K562 (cell line): ENCODE results near the gene MCC. TPM values are rescaled to one million over a fixed set of nuclear protein-coding genes. Genes with fewer than 3 reads are reported as not detected.

Experiments used
- ATAC-seq: fragments of 200-7000 bp; cut with Tn5 transposase; 3 replicates; pipeline ENCODE4 v1.9.1; 2020; ENCODE audit warnings: moderate library complexity
- BruUV-seq: library from RNA; stranded (reverse); fragments of 400-500 nt; replicated peaks from 2 replicates; lab custom pipeline; 2021; lab: Mats Ljungman, UMichigan
- CTCF ChIA-PET: fragments of 300-600 bp; formaldehyde crosslinking; extraction: SDS; loops from one replicate; lab custom pipeline; 2021; ENCODE audit warnings: low intra/inter-chr PET ratio; lab: Yijun Ruan, JAX
- POLR2A ChIA-PET: fragments of 300-600, 350-650 bp; sonication (Branson Sonifier 250); formaldehyde crosslinking; extraction: SDS; loops from one replicate; lab custom pipeline; 2021; ENCODE audit warnings: antibody characterized with exemption, inconsistent platforms; lab: Yijun Ruan, JAX
- DNase-seq, 4 experiments: peaks; one replicate each; pipeline versions ENCODE4 v3.0.0 to v3.0.0-alpha.2; 2011 to 2018; ENCODE audit warnings: low spot score in 3 of 4, mixed read lengths in 3 of 4; ENCODE audit errors: extremely low read depth in 1 of 4
- FAIRE-seq: peaks from 2 replicates; lab custom pipeline; 2011; peaks lifted over from hg19 to GRCh38; lab: Jason Lieb, UNC
- H2AFZ ChIP-seq: 2 replicates; pipeline ENCODE4 v1.6.0; 2011; ENCODE audit warnings: low read depth, low read length, control low read depth, inconsistent platforms
- H3K27ac ChIP-seq: fragments of 200-600 bp; 3 replicates; pipeline ENCODE4 v1.8.0; 2011; ENCODE audit warnings: low read depth, mild to moderate bottlenecking, control low read depth, inconsistent platforms, low read length, moderate library complexity, mixed read lengths; ENCODE audit errors: extremely low read depth
- H3K27me3 ChIP-seq, 2 experiments: fragments of 300-600 bp in 1 of 2; 2 replicates in 1 of 2; 3 replicates in 1 of 2; pipeline versions ENCODE4 v1.6.0 to v1.8.0; 2011; ENCODE audit warnings: inconsistent platforms in 2 of 2, low read length in 2 of 2, mild to moderate bottlenecking in 1 of 2, mixed read lengths in 1 of 2, moderate library complexity in 1 of 2; ENCODE audit not compliant: control insufficient read depth in 2 of 2, insufficient read depth in 2 of 2
- H3K36me3 ChIP-seq: fragments of 300-600 bp; 3 replicates; pipeline ENCODE4 v1.8.0; 2011; ENCODE audit warnings: mild to moderate bottlenecking, low read length, inconsistent platforms; ENCODE audit not compliant: control insufficient read depth, insufficient read depth
- H3K4me1 ChIP-seq, 2 experiments: fragments of 200-600 bp in 1 of 2; replicated peaks in 1 of 2; 2 replicates in 1 of 2; 3 replicates in 1 of 2; pipeline versions ENCODE4 v1.5.1 to v1.8.0; 2011; ENCODE audit warnings: inconsistent platforms in 2 of 2, low read length in 2 of 2, mild to moderate bottlenecking in 1 of 2, mixed read lengths in 1 of 2, moderate library complexity in 1 of 2; ENCODE audit not compliant: control insufficient read depth in 2 of 2, insufficient read depth in 2 of 2
- H3K4me2 ChIP-seq: 2 replicates; pipeline ENCODE4 v1.6.1; 2011; ENCODE audit warnings: low read length, control low read depth, inconsistent platforms, mixed read lengths; ENCODE audit not compliant: insufficient read depth
- H3K4me3 ChIP-seq: fragments of 200-600 bp; sonication (generic), shearing (Covaris generic); 2 replicates; pipeline ENCODE4 v1.5.1; 2016; ENCODE audit warnings: control low read depth, inconsistent platforms
- H3K79me2 ChIP-seq: fragments of 200-600 bp; 3 replicates; pipeline ENCODE4 v1.8.0; 2011; ENCODE audit warnings: low read length, inconsistent platforms; ENCODE audit not compliant: control insufficient read depth, insufficient read depth
- H3K9ac ChIP-seq, 2 experiments: 2 replicates each; pipeline versions ENCODE4 v1.6.0 to v1.6.1; 2011; ENCODE audit warnings: low read depth in 2 of 2, low read length in 2 of 2, control low read depth in 1 of 2, inconsistent platforms in 1 of 2, mild to moderate bottlenecking in 1 of 2, mixed read lengths in 1 of 2; ENCODE audit not compliant: insufficient read depth in 1 of 2
- H3K9me1 ChIP-seq: one replicate; pipeline ENCODE4 v1.6.0; 2011; ENCODE audit warnings: inconsistent platforms, mild to moderate bottlenecking, low read length, moderate library complexity; ENCODE audit not compliant: control insufficient read depth, insufficient read depth
- H3K9me3 ChIP-seq: replicated peaks from 2 replicates; pipeline ENCODE4 v1.5.1; 2011; ENCODE audit warnings: low read depth, low read length, inconsistent platforms; ENCODE audit not compliant: control insufficient read depth, insufficient read depth
- H4K20me1 ChIP-seq: replicated peaks from 2 replicates; pipeline ENCODE4 v1.6.1; 2011; ENCODE audit warnings: low read length, inconsistent platforms, mixed read lengths; ENCODE audit not compliant: control insufficient read depth, insufficient read depth
- RAD21 ChIP-seq, 2 experiments: fragments of 250-450 bp in 1 of 2; fragments of 450-650 bp in 1 of 2; sonication (Bioruptor Pico) in 1 of 2; formaldehyde crosslinking in 1 of 2; IDR thresholded peaks in 1 of 2; conservative IDR thresholded peaks in 1 of 2; 2 replicates each; pipeline versions ENCODE4 v1.4.0 to v1.8.0; 2020 to 2022; ENCODE audit warnings: mild to moderate bottlenecking in 2 of 2, moderate library complexity in 1 of 2
- TBP ChIP-seq: optimal IDR thresholded peaks from 2 replicates; pipeline ENCODE3; 2011; ENCODE audit warnings: low read depth, low read length, improper control_type of control experiment
- WGBS: fragments of 100-300 bp; shearing (Covaris generic); methylation state at CpG from one replicate; pipeline ENCODE4 v1.1.6; 2016; ENCODE audit warnings: low coverage, mixed read lengths; ENCODE audit not compliant: insufficient coverage; ENCODE audit errors: missing lambda C conversion rate; 5-methylcytosine and 5-hydroxymethylcytosine counted together
- in situ Hi-C: fragments of 300-500 bp; cut with MboI; formaldehyde crosslinking; loops from 4 replicates; pipeline ENCODE4 v1.15.0; 2018; ENCODE audit warnings: inconsistent platforms, mixed read lengths
- intact Hi-C: fragments of 100-400 bp; cut with micrococcal nuclease; formaldehyde crosslinking; loops from 2 replicates; pipeline ENCODE4 v1.14.2; 2022
- polyA plus RNA-seq, 8 experiments: library from polyadenylated mRNA; depleted of rRNA in 4 of 8; stranded (reverse) in 5 of 8; unstranded in 3 of 8; fragments of >200 nt; fragmentation: Nextera tagmentation in 2 of 8; fragmentation: Illumina TruSeq in 1 of 8; extraction: Ambion mirVana in 2 of 8; extraction: Trizol in 1 of 8; gene quantifications; 2 replicates each; pipeline versions ENCODE4 v1.2.1 to v1.2.3, GENCODE V29; 2011 to 2014; ENCODE audit warnings: inconsistent platforms in 1 of 8, missing spikeins in 1 of 8
- total RNA-seq, 7 experiments: library from RNA; depleted of rRNA in 6 of 7; stranded (reverse); fragments of >200 nt in 6 of 7; fragmentation: Illumina TruSeq in 2 of 7; extraction: Trizol in 2 of 7; gene quantifications; 2 replicates each; pipeline versions ENCODE4 v1.2.1 to v1.2.3, GENCODE V29; 2011 to 2021; ENCODE audit warnings: low replicate concordance in 1 of 7
- TF ChIP-seq, protein P1 (sequence below), 3 experiments: IDR thresholded peaks in 2 of 3; conservative IDR thresholded peaks in 1 of 3; 2 replicates each; pipeline ENCODE4 v1.5.1; 2011 to 2012; ENCODE audit warnings: low read length in 3 of 3, mild to moderate bottlenecking in 3 of 3, control low read depth in 2 of 3, improper control_type of control experiment in 1 of 3, inconsistent platforms in 1 of 3, low read depth in 1 of 3, mixed read lengths in 1 of 3, moderate library complexity in 1 of 3; ENCODE audit not compliant: insufficient read depth in 2 of 3

Gene MCC
- total and polyA plus RNA-seq, 9 of the 15 experiments (the other 6 are each of a cell fraction or from before 2014, with no cell fraction given) = 0.04 to 0.24 (median 0.06) TPM; not detected in 1

- H3K4me1 ChIP-seq = no peaks in the 10 kb centered on the region
- H3K4me3 ChIP-seq = no peak overlapping the region
- in situ Hi-C loops (no loop called here), intact Hi-C loops (no loop called here)
- peak in 2 of 4 experiments; percentile 18 to 27 for DNase-seq
- no peaks in the 10 kb centered on the region for H3K9me3 ChIP-seq
- no TSS peak for BruUV-seq
- H4K20me1 ChIP-seq = no peaks in the 10 kb centered on the region; the same call in 1 of the 2 replicates
- ATAC-seq = peak; percentile 82
- peaks cover 13 to 15% of the 10 kb centered on the region in 2 experiments; a peak in 4 of 5 replicates for H3K27me3 ChIP-seq
- POLR2A ChIA-PET = interaction anchor here (0.6 kb wide), 1 partner anchor 136 kb away, joined by 3 read pairs; no protein-coding TSS in a partner anchor
- no peaks in the 10 kb centered on the region for H3K9me1 ChIP-seq
- FAIRE-seq = peak; percentile 26
- H3K4me2 ChIP-seq = no peak overlapping the region
- H3K27ac ChIP-seq = no peak overlapping the region
- WGBS = 5% methylated on average over 4 of the region's 4 CpGs
- no peaks in the 10 kb centered on the region for H3K79me2 ChIP-seq
- CTCF ChIA-PET = no interaction called here
- H3K9ac ChIP-seq = no peak overlapping the region
- H2AFZ ChIP-seq = no peak overlapping the region
- no peak for TF ChIP-seq TBP
- TF ChIP-seq, protein P1, sequence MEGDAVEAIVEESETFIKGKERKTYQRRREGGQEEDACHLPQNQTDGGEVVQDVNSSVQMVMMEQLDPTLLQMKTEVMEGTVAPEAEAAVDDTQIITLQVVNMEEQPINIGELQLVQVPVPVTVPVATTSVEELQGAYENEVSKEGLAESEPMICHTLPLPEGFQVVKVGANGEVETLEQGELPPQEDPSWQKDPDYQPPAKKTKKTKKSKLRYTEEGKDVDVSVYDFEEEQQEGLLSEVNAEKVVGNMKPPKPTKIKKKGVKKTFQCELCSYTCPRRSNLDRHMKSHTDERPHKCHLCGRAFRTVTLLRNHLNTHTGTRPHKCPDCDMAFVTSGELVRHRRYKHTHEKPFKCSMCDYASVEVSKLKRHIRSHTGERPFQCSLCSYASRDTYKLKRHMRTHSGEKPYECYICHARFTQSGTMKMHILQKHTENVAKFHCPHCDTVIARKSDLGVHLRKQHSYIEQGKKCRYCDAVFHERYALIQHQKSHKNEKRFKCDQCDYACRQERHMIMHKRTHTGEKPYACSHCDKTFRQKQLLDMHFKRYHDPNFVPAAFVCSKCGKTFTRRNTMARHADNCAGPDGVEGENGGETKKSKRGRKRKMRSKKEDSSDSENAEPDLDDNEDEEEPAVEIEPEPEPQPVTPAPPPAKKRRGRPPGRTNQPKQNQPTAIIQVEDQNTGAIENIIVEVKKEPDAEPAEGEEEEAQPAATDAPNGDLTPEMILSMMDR (IDR thresholded peaks at IDR 0.05 in 2 of 3, conservative IDR thresholded peaks at IDR 0.05 in 1 of 3; ENCODE audit: insufficient read depth in 2 of 3, low read depth in 1 of 3, low read length in 3 of 3) = peak in 2 of 3 experiments; percentile 42 to 48; a peak in 4 of 6 replicates
- TF ChIP-seq RAD21 (CRISPR knock-in tag; conservative IDR thresholded peaks at IDR 0.05 in 1 of 2, IDR thresholded peaks at IDR 0.05 in 1 of 2) = peak in 1 of 2 experiments; percentile 18; a peak in 1 of 4 replicates
- H3K36me3 ChIP-seq = no peaks in the 10 kb centered on the region
Observed at GRCh38 chr5:113123618-113124017, 364.6 kb downstream of the MCC start.
